K562 (cell line): Measurements from ENCODE around the gene SLC34A1. TPM values are rescaled to one million over a fixed set of nuclear protein-coding genes. Genes with fewer than 3 reads are reported as not detected.

Source experiments
- ATAC-seq: fragments of 200-7000 bp; cut with Tn5 transposase; 3 replicates; pipeline ENCODE4 v1.9.1; 2020; ENCODE audit warnings: moderate library complexity
- BruUV-seq: library from RNA; stranded (reverse); fragments of 400-500 nt; replicated peaks from 2 replicates; lab custom pipeline; 2021; lab: Mats Ljungman, UMichigan
- CTCF ChIA-PET: fragments of 300-600 bp; formaldehyde crosslinking; extraction: SDS; loops from one replicate; lab custom pipeline; 2021; ENCODE audit warnings: low intra/inter-chr PET ratio; lab: Yijun Ruan, JAX
- POLR2A ChIA-PET: fragments of 300-600, 350-650 bp; sonication (Branson Sonifier 250); formaldehyde crosslinking; extraction: SDS; loops from one replicate; lab custom pipeline; 2021; ENCODE audit warnings: antibody characterized with exemption, inconsistent platforms; lab: Yijun Ruan, JAX
- DNase-seq, 4 experiments: peaks; one replicate each; pipeline versions ENCODE4 v3.0.0 to v3.0.0-alpha.2; 2011 to 2018; ENCODE audit warnings: low spot score in 3 of 4, mixed read lengths in 3 of 4; ENCODE audit errors: extremely low read depth in 1 of 4
- FAIRE-seq: peaks from 2 replicates; lab custom pipeline; 2011; peaks lifted over from hg19 to GRCh38; lab: Jason Lieb, UNC
- H2AFZ ChIP-seq: 2 replicates; pipeline ENCODE4 v1.6.0; 2011; ENCODE audit warnings: low read depth, low read length, control low read depth, inconsistent platforms
- H3K27ac ChIP-seq: fragments of 200-600 bp; 3 replicates; pipeline ENCODE4 v1.8.0; 2011; ENCODE audit warnings: low read depth, mild to moderate bottlenecking, control low read depth, inconsistent platforms, low read length, moderate library complexity, mixed read lengths; ENCODE audit errors: extremely low read depth
- H3K27me3 ChIP-seq, 2 experiments: fragments of 300-600 bp in 1 of 2; 2 replicates in 1 of 2; 3 replicates in 1 of 2; pipeline versions ENCODE4 v1.6.0 to v1.8.0; 2011; ENCODE audit warnings: inconsistent platforms in 2 of 2, low read length in 2 of 2, mild to moderate bottlenecking in 1 of 2, mixed read lengths in 1 of 2, moderate library complexity in 1 of 2; ENCODE audit not compliant: control insufficient read depth in 2 of 2, insufficient read depth in 2 of 2
- H3K36me3 ChIP-seq: fragments of 300-600 bp; 3 replicates; pipeline ENCODE4 v1.8.0; 2011; ENCODE audit warnings: mild to moderate bottlenecking, low read length, inconsistent platforms; ENCODE audit not compliant: control insufficient read depth, insufficient read depth
- H3K4me1 ChIP-seq, 2 experiments: fragments of 200-600 bp in 1 of 2; replicated peaks in 1 of 2; 2 replicates in 1 of 2; 3 replicates in 1 of 2; pipeline versions ENCODE4 v1.5.1 to v1.8.0; 2011; ENCODE audit warnings: inconsistent platforms in 2 of 2, low read length in 2 of 2, mild to moderate bottlenecking in 1 of 2, mixed read lengths in 1 of 2, moderate library complexity in 1 of 2; ENCODE audit not compliant: control insufficient read depth in 2 of 2, insufficient read depth in 2 of 2
- H3K4me2 ChIP-seq: 2 replicates; pipeline ENCODE4 v1.6.1; 2011; ENCODE audit warnings: low read length, control low read depth, inconsistent platforms, mixed read lengths; ENCODE audit not compliant: insufficient read depth
- H3K4me3 ChIP-seq: fragments of 200-600 bp; sonication (generic), shearing (Covaris generic); 2 replicates; pipeline ENCODE4 v1.5.1; 2016; ENCODE audit warnings: control low read depth, inconsistent platforms
- H3K79me2 ChIP-seq: fragments of 200-600 bp; 3 replicates; pipeline ENCODE4 v1.8.0; 2011; ENCODE audit warnings: low read length, inconsistent platforms; ENCODE audit not compliant: control insufficient read depth, insufficient read depth
- H3K9ac ChIP-seq, 2 experiments: 2 replicates each; pipeline versions ENCODE4 v1.6.0 to v1.6.1; 2011; ENCODE audit warnings: low read depth in 2 of 2, low read length in 2 of 2, control low read depth in 1 of 2, inconsistent platforms in 1 of 2, mild to moderate bottlenecking in 1 of 2, mixed read lengths in 1 of 2; ENCODE audit not compliant: insufficient read depth in 1 of 2
- H3K9me1 ChIP-seq: one replicate; pipeline ENCODE4 v1.6.0; 2011; ENCODE audit warnings: inconsistent platforms, mild to moderate bottlenecking, low read length, moderate library complexity; ENCODE audit not compliant: control insufficient read depth, insufficient read depth
- H3K9me3 ChIP-seq: replicated peaks from 2 replicates; pipeline ENCODE4 v1.5.1; 2011; ENCODE audit warnings: low read depth, low read length, inconsistent platforms; ENCODE audit not compliant: control insufficient read depth, insufficient read depth
- H4K20me1 ChIP-seq: replicated peaks from 2 replicates; pipeline ENCODE4 v1.6.1; 2011; ENCODE audit warnings: low read length, inconsistent platforms, mixed read lengths; ENCODE audit not compliant: control insufficient read depth, insufficient read depth
- C11orf30 ChIP-seq: fragments of 450-650 bp; IDR thresholded peaks from 2 replicates; pipeline ENCODE4 v1.6.1; 2016; ENCODE audit warnings: low read depth, mild to moderate bottlenecking
- HDAC2 ChIP-seq: fragments of 450-650 bp; IDR thresholded peaks from 2 replicates; pipeline ENCODE4 v1.6.1; 2016; ENCODE audit warnings: mild to moderate bottlenecking
- KDM4B ChIP-seq, 2 experiments: fragments of 450-650 bp in 1 of 2; sonication (generic) in 1 of 2; IDR thresholded peaks; 2 replicates each; pipeline ENCODE4 v1.6.1; 2016 to 2017; ENCODE audit warnings: borderline replicate concordance in 2 of 2, antibody characterized with exemption in 1 of 2, low read depth in 1 of 2, mild to moderate bottlenecking in 1 of 2
- NR3C1 ChIP-seq: sonication (generic); formaldehyde crosslinking; IDR thresholded peaks from 2 replicates; pipeline ENCODE4 v1.8.1; 2022; ENCODE audit warnings: missing genetic modification reagents
- PHF21A ChIP-seq: fragments of 450-650 bp; IDR thresholded peaks from 2 replicates; pipeline ENCODE4 v1.6.1; 2017; ENCODE audit warnings: low read depth, borderline replicate concordance
- SIRT6 ChIP-seq: IDR thresholded peaks from one replicate; pipeline ENCODE4 v1.6.1; 2012; ENCODE audit warnings: low read depth, mild to moderate bottlenecking, control low read depth, inconsistent platforms, low read length, moderate library complexity
- SLC30A9 ChIP-seq: fragments of 250-450 bp; sonication (Bioruptor Pico); IDR thresholded peaks from 2 replicates; pipeline ENCODE4 v1.8.0; 2022; ENCODE audit warnings: mild to moderate bottlenecking, moderate library complexity
- TBL1XR1 ChIP-seq, 2 experiments: IDR thresholded peaks; 2 replicates each; pipeline ENCODE4 v1.6.1; 2012; ENCODE audit warnings: improper control_type of control experiment in 2 of 2, low read length in 2 of 2, mild to moderate bottlenecking in 1 of 2
- ZNF121 ChIP-seq: sonication (generic); formaldehyde crosslinking; conservative IDR thresholded peaks from 2 replicates; pipeline ENCODE4 v1.8.0; 2022; ENCODE audit warnings: missing genetic modification reagents
- ZNF282 ChIP-seq: sonication (generic); formaldehyde crosslinking; IDR thresholded peaks from 2 replicates; pipeline ENCODE4 v1.8.1; 2023; ENCODE audit warnings: missing genetic modification reagents
- WGBS: fragments of 100-300 bp; shearing (Covaris generic); methylation state at CpG from one replicate; pipeline ENCODE4 v1.1.6; 2016; ENCODE audit warnings: low coverage, mixed read lengths; ENCODE audit not compliant: insufficient coverage; ENCODE audit errors: missing lambda C conversion rate; 5-methylcytosine and 5-hydroxymethylcytosine counted together
- in situ Hi-C: fragments of 300-500 bp; cut with MboI; formaldehyde crosslinking; loops from 4 replicates; pipeline ENCODE4 v1.15.0; 2018; ENCODE audit warnings: inconsistent platforms, mixed read lengths
- intact Hi-C: fragments of 100-400 bp; cut with micrococcal nuclease; formaldehyde crosslinking; loops from 2 replicates; pipeline ENCODE4 v1.14.2; 2022
- polyA plus RNA-seq, 8 experiments: library from polyadenylated mRNA; depleted of rRNA in 4 of 8; stranded (reverse) in 5 of 8; unstranded in 3 of 8; fragments of >200 nt; fragmentation: Nextera tagmentation in 2 of 8; fragmentation: Illumina TruSeq in 1 of 8; extraction: Ambion mirVana in 2 of 8; extraction: Trizol in 1 of 8; gene quantifications; 2 replicates each; pipeline versions ENCODE4 v1.2.1 to v1.2.3, GENCODE V29; 2011 to 2014; ENCODE audit warnings: inconsistent platforms in 1 of 8, missing spikeins in 1 of 8
- total RNA-seq, 7 experiments: library from RNA; depleted of rRNA in 6 of 7; stranded (reverse); fragments of >200 nt in 6 of 7; fragmentation: Illumina TruSeq in 2 of 7; extraction: Trizol in 2 of 7; gene quantifications; 2 replicates each; pipeline versions ENCODE4 v1.2.1 to v1.2.3, GENCODE V29; 2011 to 2021; ENCODE audit warnings: low replicate concordance in 1 of 7
- TF ChIP-seq, protein P1 (sequence below): fragments of 150-350 bp; conservative IDR thresholded peaks from 2 replicates; pipeline ENCODE4 v1.6.1; 2014; ENCODE audit warnings: low read length
- TF ChIP-seq, protein P2 (sequence below): sonication (generic); formaldehyde crosslinking; IDR thresholded peaks from 2 replicates; pipeline ENCODE4 v1.8.0; 2022; ENCODE audit warnings: mild to moderate bottlenecking, missing genetic modification reagents

Gene SLC34A1
- total and polyA plus RNA-seq, 9 of the 15 experiments (the other 6 are each of a cell fraction or from before 2014, with no cell fraction given): not detected

DNA sequence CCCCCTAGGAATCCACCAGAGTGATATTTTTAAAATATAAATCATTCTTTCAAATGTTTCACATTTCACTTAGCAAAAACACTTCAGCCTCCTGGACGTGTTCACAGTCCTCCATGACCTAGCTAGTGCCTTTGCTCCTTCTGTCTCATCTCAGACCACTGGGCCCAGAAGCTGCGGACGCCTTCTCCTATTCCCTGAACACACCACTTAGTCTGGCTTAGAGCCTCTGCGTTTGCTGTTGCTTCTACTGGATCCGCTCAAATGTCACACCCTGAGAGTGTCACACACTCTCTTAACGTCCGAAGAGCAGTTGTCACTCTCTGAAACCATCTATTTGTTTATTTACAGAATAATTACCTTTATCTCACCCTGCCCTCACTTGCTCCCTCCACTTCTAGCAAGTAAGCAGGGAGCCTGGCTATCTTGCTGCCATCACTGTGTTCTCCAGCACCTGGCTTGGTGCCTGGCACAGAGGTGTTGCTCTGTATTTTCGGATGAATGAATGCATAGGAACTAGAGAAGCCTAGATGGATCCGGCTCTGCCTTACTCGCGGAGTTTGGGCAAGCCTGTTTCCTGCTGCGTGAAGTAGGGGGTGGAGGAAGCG is 41.1 kb downstream of the SLC34A1 start (continued):
- TF ChIP-seq, protein P1, sequence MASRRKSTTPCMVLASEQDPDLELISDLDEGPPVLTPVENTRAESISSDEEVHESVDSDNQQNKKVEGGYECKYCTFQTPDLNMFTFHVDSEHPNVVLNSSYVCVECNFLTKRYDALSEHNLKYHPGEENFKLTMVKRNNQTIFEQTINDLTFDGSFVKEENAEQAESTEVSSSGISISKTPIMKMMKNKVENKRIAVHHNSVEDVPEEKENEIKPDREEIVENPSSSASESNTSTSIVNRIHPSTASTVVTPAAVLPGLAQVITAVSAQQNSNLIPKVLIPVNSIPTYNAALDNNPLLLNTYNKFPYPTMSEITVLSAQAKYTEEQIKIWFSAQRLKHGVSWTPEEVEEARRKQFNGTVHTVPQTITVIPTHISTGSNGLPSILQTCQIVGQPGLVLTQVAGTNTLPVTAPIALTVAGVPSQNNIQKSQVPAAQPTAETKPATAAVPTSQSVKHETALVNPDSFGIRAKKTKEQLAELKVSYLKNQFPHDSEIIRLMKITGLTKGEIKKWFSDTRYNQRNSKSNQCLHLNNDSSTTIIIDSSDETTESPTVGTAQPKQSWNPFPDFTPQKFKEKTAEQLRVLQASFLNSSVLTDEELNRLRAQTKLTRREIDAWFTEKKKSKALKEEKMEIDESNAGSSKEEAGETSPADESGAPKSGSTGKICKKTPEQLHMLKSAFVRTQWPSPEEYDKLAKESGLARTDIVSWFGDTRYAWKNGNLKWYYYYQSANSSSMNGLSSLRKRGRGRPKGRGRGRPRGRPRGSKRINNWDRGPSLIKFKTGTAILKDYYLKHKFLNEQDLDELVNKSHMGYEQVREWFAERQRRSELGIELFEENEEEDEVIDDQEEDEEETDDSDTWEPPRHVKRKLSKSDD: no peak
- TF ChIP-seq HDAC2 (no peak), KDM4B (IDR thresholded peaks at IDR 0.05; ENCODE audit: borderline replicate concordance in 2 of 2, low read depth in 1 of 2) (no peak)

DNA sequence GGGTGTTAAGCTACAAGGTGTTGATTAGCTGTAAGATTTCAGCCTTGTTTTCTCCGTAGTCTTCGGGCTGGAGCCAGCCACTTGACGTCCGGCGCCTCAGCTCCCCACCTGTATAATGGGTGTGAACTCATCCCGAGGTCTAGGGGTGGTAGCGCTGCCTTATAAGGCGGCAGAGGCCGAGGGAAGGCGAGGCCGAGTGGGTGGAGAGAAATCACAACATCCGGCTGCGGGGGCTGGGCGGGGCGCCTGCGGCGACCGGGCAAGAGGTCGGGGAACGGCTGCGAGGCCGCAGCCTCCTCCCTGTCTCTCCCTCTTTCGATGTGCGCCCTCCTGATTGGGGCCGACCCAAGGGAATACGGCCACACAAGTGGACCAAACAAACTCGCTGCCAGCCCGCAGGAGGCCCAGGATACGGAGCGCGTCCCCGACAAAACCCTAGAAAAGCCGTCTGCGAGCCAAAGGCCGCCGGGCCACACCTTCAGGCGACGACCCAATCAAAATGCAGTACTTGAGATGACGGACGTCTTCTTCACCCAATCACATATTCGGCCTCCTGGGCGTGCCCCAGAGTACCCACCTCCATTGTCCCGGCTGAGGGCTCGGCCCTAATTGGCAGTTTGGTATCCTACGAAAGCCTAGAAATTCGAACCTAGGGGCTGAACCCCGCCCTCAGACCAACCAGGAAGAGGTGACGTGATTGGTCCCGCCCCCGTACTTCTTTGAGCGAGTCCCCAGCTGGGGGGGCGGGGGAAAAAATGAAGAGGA is 41.7 kb downstream of the SLC34A1 start:
- Histone ChIP-seq H3K27ac (peak overlapping the region; percentile 91), H3K27me3 (no peaks in the 10 kb centered on the region), H3K4me3 (peak overlapping the region; percentile 51), H3K4me1 (peaks cover 30 to 53% of the 10 kb centered on the region in 2 experiments), H3K4me2 (peak overlapping the region; percentile 94), H4K20me1 (peaks cover 22% of the 10 kb centered on the region; the same call in 1 of the 2 replicates), H2AFZ (peak overlapping the region; percentile 95), H3K79me2 (peaks cover 44% of the 10 kb centered on the region), H3K9me1 (no peaks in the 10 kb centered on the region), H3K36me3 (peaks cover 37% of the 10 kb centered on the region; the same call in 2 of the 3 replicates), H3K9ac (peak overlapping the region; percentile 80 to 90), H3K9me3 (no peaks in the 10 kb centered on the region)
- ChIA-PET POLR2A (interaction anchor here (0.5 to 10.8 kb wide), 13 partner anchors 8 to 877 kb away, joined by 3 to 210 read pairs (median 5); partner anchors contain the start of genes F12 and PRR7), CTCF (no interaction called here)
- DNase-seq (peak; percentile 98 to 100 (median 98)), ATAC-seq (peak; percentile 91), FAIRE-seq (peak; percentile 100)
- BruUV-seq: TSS peak; percentile 85
- in situ Hi-C loops: no loop called here
- under 1% methylated on average over 43 of the region's 52 CpGs for WGBS
- intact Hi-C loops: loop anchor here (2.0 kb wide), 1 partner anchor 29 kb away; no protein-coding TSS in a partner anchor
- TF ChIP-seq ZNF282 (CRISPR knock-in tag) (no peak), PHF21A (peak; percentile 79), NR3C1 (CRISPR knock-in tag) (no peak), C11orf30 (no peak), SIRT6 (no peak), SLC30A9 (no peak), TBL1XR1 (IDR thresholded peaks at IDR 0.05; ENCODE audit: low read length in 2 of 2) (no peak), ZNF121 (CRISPR knock-in tag) (no peak)
- TF ChIP-seq, protein P2, sequence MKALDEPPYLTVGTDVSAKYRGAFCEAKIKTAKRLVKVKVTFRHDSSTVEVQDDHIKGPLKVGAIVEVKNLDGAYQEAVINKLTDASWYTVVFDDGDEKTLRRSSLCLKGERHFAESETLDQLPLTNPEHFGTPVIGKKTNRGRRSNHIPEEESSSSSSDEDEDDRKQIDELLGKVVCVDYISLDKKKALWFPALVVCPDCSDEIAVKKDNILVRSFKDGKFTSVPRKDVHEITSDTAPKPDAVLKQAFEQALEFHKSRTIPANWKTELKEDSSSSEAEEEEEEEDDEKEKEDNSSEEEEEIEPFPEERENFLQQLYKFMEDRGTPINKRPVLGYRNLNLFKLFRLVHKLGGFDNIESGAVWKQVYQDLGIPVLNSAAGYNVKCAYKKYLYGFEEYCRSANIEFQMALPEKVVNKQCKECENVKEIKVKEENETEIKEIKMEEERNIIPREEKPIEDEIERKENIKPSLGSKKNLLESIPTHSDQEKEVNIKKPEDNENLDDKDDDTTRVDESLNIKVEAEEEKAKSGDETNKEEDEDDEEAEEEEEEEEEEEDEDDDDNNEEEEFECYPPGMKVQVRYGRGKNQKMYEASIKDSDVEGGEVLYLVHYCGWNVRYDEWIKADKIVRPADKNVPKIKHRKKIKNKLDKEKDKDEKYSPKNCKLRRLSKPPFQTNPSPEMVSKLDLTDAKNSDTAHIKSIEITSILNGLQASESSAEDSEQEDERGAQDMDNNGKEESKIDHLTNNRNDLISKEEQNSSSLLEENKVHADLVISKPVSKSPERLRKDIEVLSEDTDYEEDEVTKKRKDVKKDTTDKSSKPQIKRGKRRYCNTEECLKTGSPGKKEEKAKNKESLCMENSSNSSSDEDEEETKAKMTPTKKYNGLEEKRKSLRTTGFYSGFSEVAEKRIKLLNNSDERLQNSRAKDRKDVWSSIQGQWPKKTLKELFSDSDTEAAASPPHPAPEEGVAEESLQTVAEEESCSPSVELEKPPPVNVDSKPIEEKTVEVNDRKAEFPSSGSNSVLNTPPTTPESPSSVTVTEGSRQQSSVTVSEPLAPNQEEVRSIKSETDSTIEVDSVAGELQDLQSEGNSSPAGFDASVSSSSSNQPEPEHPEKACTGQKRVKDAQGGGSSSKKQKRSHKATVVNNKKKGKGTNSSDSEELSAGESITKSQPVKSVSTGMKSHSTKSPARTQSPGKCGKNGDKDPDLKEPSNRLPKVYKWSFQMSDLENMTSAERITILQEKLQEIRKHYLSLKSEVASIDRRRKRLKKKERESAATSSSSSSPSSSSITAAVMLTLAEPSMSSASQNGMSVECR (CRISPR knock-in tag): no peak
